Keratinocyte (primary cell): ENCODE measurements around the gene COPA.

Source experiments
- CTCF ChIP-seq, 3 experiments: IDR thresholded peaks in 1 of 3; conservative IDR thresholded peaks in 1 of 3; optimal IDR thresholded peaks in 1 of 3; 2 replicates in 2 of 3; 3 replicates in 1 of 3; pipeline versions ENCODE3 to v1.5.1; 2011; ENCODE audit warnings: low read length in 3 of 3, mild to moderate bottlenecking in 3 of 3, moderate library complexity in 2 of 3, control low read depth in 1 of 3, inconsistent platforms in 1 of 3; ENCODE audit not compliant: insufficient read depth in 2 of 3; ENCODE audit errors: extremely low read depth in 1 of 3
- EZH2 ChIP-seq: IDR thresholded peaks from one replicate; pipeline ENCODE4 v1.6.1; 2012; ENCODE audit warnings: inconsistent platforms, mild to moderate bottlenecking, low read length, moderate library complexity

DNA sequence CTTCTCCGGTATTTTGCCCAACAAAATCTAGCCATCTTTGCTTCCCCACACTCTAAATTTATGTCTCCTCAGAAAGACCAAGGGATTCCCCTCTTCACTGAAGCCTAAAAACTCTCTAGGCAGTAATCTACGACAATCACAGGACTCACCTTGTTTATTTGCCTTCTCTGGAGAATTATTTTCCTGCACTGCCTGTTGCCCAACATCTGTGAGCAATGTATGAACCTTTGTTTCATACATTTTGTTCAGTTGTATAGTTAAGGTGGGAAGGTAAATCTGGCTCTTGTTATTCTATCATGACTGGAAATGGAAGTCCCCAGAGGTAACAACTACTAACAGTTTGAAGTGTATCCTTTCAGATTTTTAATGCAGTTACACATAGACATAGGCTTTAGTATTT, 2.2 kb downstream of the COPA start:
- no peak for TF ChIP-seq CTCF (optimal IDR thresholded peaks at IDR 0.05 in 1 of 3, IDR thresholded peaks at IDR 0.05 in 1 of 3, conservative IDR thresholded peaks at IDR 0.05 in 1 of 3; ENCODE audit: extremely low read depth in 1 of 3, insufficient read depth in 2 of 3, low read length in 3 of 3)
- no peak for TF ChIP-seq EZH2
